Heart right ventricle (tissue), 16 donors: ENCODE results near the gene RNF213. TPM values are rescaled to one million over a fixed set of nuclear protein-coding genes. Genes with fewer than 3 reads are reported as not detected.

Source experiments
- ATAC-seq, 8 donors: fragments of 200-7000 bp; cut with Tn5 transposase; one replicate each; pipeline ENCODE4 v1.9.1; 2020; ENCODE audit warnings: mild to moderate bottlenecking in 8 of 8, moderate library complexity in 8 of 8, moderate number of reproducible peaks in 1 of 8
- DNase-seq, 2 donors: peaks; one replicate each; pipeline ENCODE4 v3.0.0-alpha.2; 2020
- H3K27ac ChIP-seq, 10 donors: fragments of 200-600 bp; sonication (generic) in 2 of 10; one replicate each; pipeline versions ENCODE4 v1.5.0 to v1.8.0; 2020 to 2022; ENCODE audit warnings: mild to moderate bottlenecking in 3 of 10
- H3K27me3 ChIP-seq, 7 donors: fragments of 200-600 bp; one replicate each; pipeline ENCODE4 v1.8.0; 2021 to 2022; ENCODE audit warnings: mild to moderate bottlenecking in 2 of 7
- H3K36me3 ChIP-seq, 9 donors: fragments of 200-600 bp; sonication (generic) in 1 of 9; one replicate each; pipeline versions ENCODE4 v1.5.0 to v1.8.0; 2020 to 2022; ENCODE audit warnings: mild to moderate bottlenecking in 2 of 9
- H3K4me1 ChIP-seq, 9 donors: fragments of 200-600 bp; sonication (generic) in 1 of 9; one replicate each; pipeline versions ENCODE4 v1.5.0 to v1.8.0; 2020 to 2022; ENCODE audit warnings: mild to moderate bottlenecking in 4 of 9
- H3K4me3 ChIP-seq, 10 donors: fragments of 200-600 bp; sonication (generic) in 2 of 10; one replicate each; pipeline versions ENCODE4 v1.5.0 to v1.8.0; 2020 to 2022; ENCODE audit warnings: mild to moderate bottlenecking in 7 of 10, moderate library complexity in 2 of 10
- H3K9me3 ChIP-seq, 11 donors: fragments of 200-600 bp in 10 of 11; sonication (generic) in 2 of 11; one replicate each; pipeline versions ENCODE4 v1.5.0 to v1.8.0; 2013 to 2022; ENCODE audit warnings: mild to moderate bottlenecking in 2 of 11, control low read depth in 1 of 11, moderate library complexity in 1 of 11
- CTCF ChIP-seq, 9 donors: fragments of 200-600 bp; sonication (generic) in 2 of 9; IDR thresholded peaks; one replicate each; pipeline versions ENCODE4 v1.5.0 to v1.8.0; 2021 to 2022; ENCODE audit warnings: antibody characterized with exemption in 9 of 9, mild to moderate bottlenecking in 5 of 9, moderate library complexity in 1 of 9
- WGBS, 2 donors: extraction: QIAGEN DNeasy Blood & Tissue Kit; methylation state at CpG; one replicate each; pipeline ENCODE4 v1.1.7; 2013; ENCODE audit warnings: inconsistent platforms in 1 of 2; 5-methylcytosine and 5-hydroxymethylcytosine counted together
- intact Hi-C, 10 donors: fragments of 100-400 bp; cut with DNase I; formaldehyde crosslinking; loops; one replicate each; pipeline versions ENCODE4 v1.11.1 to v1.14.2; 2022
- polyA plus RNA-seq, 2 donors: library from polyadenylated mRNA; stranded (reverse); fragments of 200-250 nt; gene quantifications; one replicate each; pipeline ENCODE4 v1.2.3, GENCODE V29; 2013
- total RNA-seq, 10 donors: library from RNA; stranded (reverse); fragmentation: NEBNext Ultra II Directional in 3 of 10; extraction: Animal tissue kit (Norgen Biotek cat#: 25700) in 3 of 10; gene quantifications; one replicate each; pipeline versions ENCODE4 v1.2.1 to v1.2.4, GENCODE V29; 2021 to 2023
- donor health status: Arrhythmogenic right ventricular cardiomyopathy.
- donor health status: ischemic (EF 13 %, LVEDD 7.1; RV severe dilation, severe dysfunction).
- donor health status: healthy with polysubstance abuse.
- donor health status: DM: no; HTN: yes; CAD: no.
- donor health status: DM: no; HTN: no; CAD: no.
- donor health status: ischemic (EF 25% LVEDD 6.9; RV normal size, moderate dysfunction).
- donor health status: ischemic (EF 25% LVEDD 5.7; RV mildly dilated, moderate dysfunction).
- donor health status: healthy.
- donor health status: DM: yes; HTN: yes; CAD: no.
- donor health status: Ischemic cardiomyopathy.
- donor health status: ischemic (EF 35%, LVEDD 5.7; RV mildly dilated, moderate dysfunction).
- donor health status: nonischemic (EF 11% LVEDD 7.7; RV severe dilation, severe dysfunction).
- donor health status: DM: yes; HTN: yes; CAD: no.
- donor health status: PGD.
- donor health status: ischemic (EF 29% LVEDD 5.4; RV normal size, mild dysfunction).
- donor health status: nonischemic (EF 23%, LVEDD 6.1; RV moderate dilation, normal function).

RNF213 gene
- total and polyA plus RNA-seq, 12 donors = 13.1 to 97.0 (median 31.7) TPM

- Histone ChIP-seq H3K36me3 (peaks cover 0 to 87% (median 55%) of the 10 kb centered on the region in 9 donors), H3K4me1 (no peaks in the 10 kb centered on the region), H3K4me3 (no peak overlapping the region), H3K27ac (no peak overlapping the region), H3K9me3 (peaks cover 0 to 11% (median 0%) of the 10 kb centered on the region in 11 donors), H3K27me3 (no peaks in the 10 kb centered on the region)
- WGBS, 2 donors = 85 to 90% methylated on average over 22 of the region's 22 CpGs
- intact Hi-C loops = no loop called here
- ATAC-seq = no peak
- no peak for DNase-seq
- no peak for TF ChIP-seq CTCF (IDR thresholded peaks at IDR 0.05)
Measured at GRCh38 chr17:80319262-80319998, 58.8 kb downstream of the RNF213 start.

- no peak for TF ChIP-seq CTCF (IDR thresholded peaks at IDR 0.05)
- ATAC-seq (no peak), DNase-seq (no peak)
- no peak overlapping the region for H3K4me3 ChIP-seq
- 85 to 88% methylated on average over 4 of the region's 4 CpGs for WGBS, 2 donors
- no peaks in the 10 kb centered on the region for H3K27me3 ChIP-seq
- no peak overlapping the region for H3K27ac ChIP-seq
- peaks cover 0 to 11% (median 0%) of the 10 kb centered on the region in 11 donors for H3K9me3 ChIP-seq
- peaks cover 0 to 92% (median 55%) of the 10 kb centered on the region in 9 donors for H3K36me3 ChIP-seq
- intact Hi-C loops = no loop called here
- H3K4me1 ChIP-seq = no peaks in the 10 kb centered on the region
Measured at GRCh38 chr17:80319999-80320344, 59.3 kb downstream of the RNF213 start.

- Histone ChIP-seq H3K4me1 (no peaks in the 10 kb centered on the region), H3K36me3 (peaks cover 0 to 98% (median 55%) of the 10 kb centered on the region in 9 donors), H3K27ac (no peak overlapping the region), H3K27me3 (no peaks in the 10 kb centered on the region), H3K9me3 (peaks cover 0 to 11% (median 0%) of the 10 kb centered on the region in 11 donors), H3K4me3 (no peak overlapping the region)
- 96% methylated on average over 15 of the region's 15 CpGs for WGBS, 2 donors
- DNase-seq (no peak), ATAC-seq (no peak)
- TF ChIP-seq CTCF (IDR thresholded peaks at IDR 0.05) = no peak
- intact Hi-C loops = no loop called here
Measured at GRCh38 chr17:80320496-80320895, 59.8 kb downstream of the RNF213 start.

GRCh38 chr17:80322864-80323263, 62.2 kb downstream of the RNF213 start:
- Histone ChIP-seq H3K27me3 (no peaks in the 10 kb centered on the region), H3K4me3 (no peak overlapping the region), H3K36me3 (peaks cover 0 to 100% (median 63%) of the 10 kb centered on the region in 9 donors), H3K4me1 (no peaks in the 10 kb centered on the region), H3K27ac (no peak overlapping the region), H3K9me3 (peaks cover 0 to 11% (median 0%) of the 10 kb centered on the region in 11 donors)
- no peak for DNase-seq
- WGBS, 2 donors = 100% methylated on average over 1 of the region's 1 CpG
- intact Hi-C loops = no loop called here
- no peak for ATAC-seq
- TF ChIP-seq CTCF (IDR thresholded peaks at IDR 0.05) = no peak
